ENCODE results near the gene PRKCH. TPM values are rescaled to one million over a fixed set of nuclear protein-coding genes. Genes with fewer than 3 reads are reported as not detected.

PRKCH gene
- polyA plus RNA-seq, 2 of the 4 experiments (the other 2 are of a cell fraction): 10.0 to 10.2 TPM

DNA sequence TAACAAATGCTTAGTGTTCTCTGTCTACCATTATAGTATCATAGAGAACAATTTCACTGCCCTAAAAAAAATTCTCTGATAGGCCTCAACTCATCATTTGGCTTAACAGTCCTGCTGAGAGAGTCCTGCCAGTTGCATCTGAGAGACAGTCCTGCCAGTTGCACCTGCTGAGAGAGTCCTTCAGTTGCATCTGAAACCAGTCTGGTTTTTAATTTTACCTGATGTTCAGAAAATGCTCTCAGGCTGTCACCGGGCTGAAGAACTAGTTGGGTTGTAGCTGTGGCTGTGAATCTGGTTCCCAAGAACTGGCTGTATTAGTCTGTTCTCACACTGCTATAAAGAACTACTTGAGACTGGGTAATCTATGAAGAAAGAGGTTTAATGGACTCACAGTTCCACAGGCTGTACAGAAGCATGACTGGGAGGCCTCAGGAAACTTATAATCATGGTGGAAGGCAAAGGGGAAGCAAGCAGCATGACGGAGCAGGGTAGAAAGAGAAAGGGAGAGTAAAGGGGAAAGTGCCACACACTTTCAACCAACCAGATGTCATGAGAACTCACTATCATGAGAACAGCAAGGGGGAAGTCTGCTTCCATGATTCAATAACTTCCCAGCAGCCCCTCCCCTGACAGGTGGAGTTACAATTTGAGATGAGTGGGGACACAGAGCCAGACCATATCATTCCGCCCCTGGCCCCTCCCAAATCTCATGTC, 51.6 kb downstream of the PRKCH start:
- Histone ChIP-seq H3K4me3 (no peak overlapping the region), H3K4me1 (no peaks in the 10 kb centered on the region), H3K9me3 (peaks cover 26% of the 10 kb centered on the region), H3K27ac (no peak overlapping the region), H3K4me2 (no peak overlapping the region)
- ChIA-PET CTCF (no interaction called here), POLR2A (no interaction called here)
- no peak for FAIRE-seq
- WGBS (ENCODE audit: missing lambda C conversion rate): 46% methylated on average over 3 of the region's 3 CpGs
- no peak for ATAC-seq
- DNase-seq (ENCODE audit: low read depth in 1 of 2, low spot score in 1 of 2): no peak
- no peak for TF ChIP-seq RNF2 (IDR thresholded peaks at IDR 0.05; ENCODE audit: borderline replicate concordance, low read depth)
- no peak for TF ChIP-seq ZSCAN20 (CRISPR knock-in tag; IDR thresholded peaks at IDR 0.05)
- TF ChIP-seq NPAS2 (CRISPR knock-in tag; IDR thresholded peaks at IDR 0.05; ENCODE audit: borderline replicate concordance): no peak
- TF ChIP-seq SMC3 (IDR thresholded peaks at IDR 0.05): no peak
- TF ChIP-seq HOXB5 (CRISPR knock-in tag; IDR thresholded peaks at IDR 0.05): no peak
- TF ChIP-seq, protein P1, sequence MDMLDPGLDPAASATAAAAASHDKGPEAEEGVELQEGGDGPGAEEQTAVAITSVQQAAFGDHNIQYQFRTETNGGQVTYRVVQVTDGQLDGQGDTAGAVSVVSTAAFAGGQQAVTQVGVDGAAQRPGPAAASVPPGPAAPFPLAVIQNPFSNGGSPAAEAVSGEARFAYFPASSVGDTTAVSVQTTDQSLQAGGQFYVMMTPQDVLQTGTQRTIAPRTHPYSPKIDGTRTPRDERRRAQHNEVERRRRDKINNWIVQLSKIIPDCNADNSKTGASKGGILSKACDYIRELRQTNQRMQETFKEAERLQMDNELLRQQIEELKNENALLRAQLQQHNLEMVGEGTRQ (IDR thresholded peaks at IDR 0.05): no peak
- TF ChIP-seq, protein P2, sequence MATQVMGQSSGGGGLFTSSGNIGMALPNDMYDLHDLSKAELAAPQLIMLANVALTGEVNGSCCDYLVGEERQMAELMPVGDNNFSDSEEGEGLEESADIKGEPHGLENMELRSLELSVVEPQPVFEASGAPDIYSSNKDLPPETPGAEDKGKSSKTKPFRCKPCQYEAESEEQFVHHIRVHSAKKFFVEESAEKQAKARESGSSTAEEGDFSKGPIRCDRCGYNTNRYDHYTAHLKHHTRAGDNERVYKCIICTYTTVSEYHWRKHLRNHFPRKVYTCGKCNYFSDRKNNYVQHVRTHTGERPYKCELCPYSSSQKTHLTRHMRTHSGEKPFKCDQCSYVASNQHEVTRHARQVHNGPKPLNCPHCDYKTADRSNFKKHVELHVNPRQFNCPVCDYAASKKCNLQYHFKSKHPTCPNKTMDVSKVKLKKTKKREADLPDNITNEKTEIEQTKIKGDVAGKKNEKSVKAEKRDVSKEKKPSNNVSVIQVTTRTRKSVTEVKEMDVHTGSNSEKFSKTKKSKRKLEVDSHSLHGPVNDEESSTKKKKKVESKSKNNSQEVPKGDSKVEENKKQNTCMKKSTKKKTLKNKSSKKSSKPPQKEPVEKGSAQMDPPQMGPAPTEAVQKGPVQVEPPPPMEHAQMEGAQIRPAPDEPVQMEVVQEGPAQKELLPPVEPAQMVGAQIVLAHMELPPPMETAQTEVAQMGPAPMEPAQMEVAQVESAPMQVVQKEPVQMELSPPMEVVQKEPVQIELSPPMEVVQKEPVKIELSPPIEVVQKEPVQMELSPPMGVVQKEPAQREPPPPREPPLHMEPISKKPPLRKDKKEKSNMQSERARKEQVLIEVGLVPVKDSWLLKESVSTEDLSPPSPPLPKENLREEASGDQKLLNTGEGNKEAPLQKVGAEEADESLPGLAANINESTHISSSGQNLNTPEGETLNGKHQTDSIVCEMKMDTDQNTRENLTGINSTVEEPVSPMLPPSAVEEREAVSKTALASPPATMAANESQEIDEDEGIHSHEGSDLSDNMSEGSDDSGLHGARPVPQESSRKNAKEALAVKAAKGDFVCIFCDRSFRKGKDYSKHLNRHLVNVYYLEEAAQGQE (IDR thresholded peaks at IDR 0.05): no peak
- no peak for TF ChIP-seq GATA3 (IDR thresholded peaks at IDR 0.05; ENCODE audit: borderline replicate concordance)
- TF ChIP-seq, protein P3, sequence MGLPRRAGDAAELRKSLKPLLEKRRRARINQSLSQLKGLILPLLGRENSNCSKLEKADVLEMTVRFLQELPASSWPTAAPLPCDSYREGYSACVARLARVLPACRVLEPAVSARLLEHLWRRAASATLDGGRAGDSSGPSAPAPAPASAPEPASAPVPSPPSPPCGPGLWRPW (IDR thresholded peaks at IDR 0.05): no peak
- no peak for TF ChIP-seq RARB (CRISPR knock-in tag; IDR thresholded peaks at IDR 0.05)
- TF ChIP-seq HOXB13 (CRISPR knock-in tag; IDR thresholded peaks at IDR 0.05; ENCODE audit: low read depth): no peak
- TF ChIP-seq PHF8 (IDR thresholded peaks at IDR 0.05; ENCODE audit: borderline replicate concordance, low read depth): no peak
- no peak for TF ChIP-seq FOSB (CRISPR knock-in tag; IDR thresholded peaks at IDR 0.05)
- TF ChIP-seq, protein P4, sequence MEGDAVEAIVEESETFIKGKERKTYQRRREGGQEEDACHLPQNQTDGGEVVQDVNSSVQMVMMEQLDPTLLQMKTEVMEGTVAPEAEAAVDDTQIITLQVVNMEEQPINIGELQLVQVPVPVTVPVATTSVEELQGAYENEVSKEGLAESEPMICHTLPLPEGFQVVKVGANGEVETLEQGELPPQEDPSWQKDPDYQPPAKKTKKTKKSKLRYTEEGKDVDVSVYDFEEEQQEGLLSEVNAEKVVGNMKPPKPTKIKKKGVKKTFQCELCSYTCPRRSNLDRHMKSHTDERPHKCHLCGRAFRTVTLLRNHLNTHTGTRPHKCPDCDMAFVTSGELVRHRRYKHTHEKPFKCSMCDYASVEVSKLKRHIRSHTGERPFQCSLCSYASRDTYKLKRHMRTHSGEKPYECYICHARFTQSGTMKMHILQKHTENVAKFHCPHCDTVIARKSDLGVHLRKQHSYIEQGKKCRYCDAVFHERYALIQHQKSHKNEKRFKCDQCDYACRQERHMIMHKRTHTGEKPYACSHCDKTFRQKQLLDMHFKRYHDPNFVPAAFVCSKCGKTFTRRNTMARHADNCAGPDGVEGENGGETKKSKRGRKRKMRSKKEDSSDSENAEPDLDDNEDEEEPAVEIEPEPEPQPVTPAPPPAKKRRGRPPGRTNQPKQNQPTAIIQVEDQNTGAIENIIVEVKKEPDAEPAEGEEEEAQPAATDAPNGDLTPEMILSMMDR (IDR thresholded peaks at IDR 0.05): no peak
- TF ChIP-seq HDAC2 (IDR thresholded peaks at IDR 0.05): no peak
- TF ChIP-seq MAFK (IDR thresholded peaks at IDR 0.05; ENCODE audit: partially characterized antibody): no peak
- TF ChIP-seq, protein P5, sequence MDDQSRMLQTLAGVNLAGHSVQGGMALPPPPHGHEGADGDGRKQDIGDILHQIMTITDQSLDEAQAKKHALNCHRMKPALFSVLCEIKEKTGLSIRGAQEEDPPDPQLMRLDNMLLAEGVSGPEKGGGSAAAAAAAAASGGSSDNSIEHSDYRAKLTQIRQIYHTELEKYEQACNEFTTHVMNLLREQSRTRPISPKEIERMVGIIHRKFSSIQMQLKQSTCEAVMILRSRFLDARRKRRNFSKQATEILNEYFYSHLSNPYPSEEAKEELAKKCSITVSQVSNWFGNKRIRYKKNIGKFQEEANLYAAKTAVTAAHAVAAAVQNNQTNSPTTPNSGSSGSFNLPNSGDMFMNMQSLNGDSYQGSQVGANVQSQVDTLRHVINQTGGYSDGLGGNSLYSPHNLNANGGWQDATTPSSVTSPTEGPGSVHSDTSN (IDR thresholded peaks at IDR 0.05): no peak
- no peak for TF ChIP-seq FOSL2 (IDR thresholded peaks at IDR 0.05)
- TF ChIP-seq FOSL2 (CRISPR knock-in tag; IDR thresholded peaks at IDR 0.05): no peak
- TF ChIP-seq EHMT2 (IDR thresholded peaks at IDR 0.05; ENCODE audit: low read depth): no peak
- no peak for TF ChIP-seq ZNF302 (CRISPR knock-in tag; IDR thresholded peaks at IDR 0.05)

Measured in A549 (cell line).